GM12878 (cell line): ENCODE measurements around the gene TMUB2. TPM values are rescaled to one million over a fixed set of nuclear protein-coding genes. Genes with fewer than 3 reads are reported as not detected.

ENCODE experiments used
- BRCA1 ChIP-seq: IDR thresholded peaks from 2 replicates; pipeline ENCODE4 v1.6.1; 2011; ENCODE audit warnings: low read depth, low read length, improper control_type of control experiment
- CREM ChIP-seq: IDR thresholded peaks from 2 replicates; pipeline ENCODE4 v1.6.1; 2014; ENCODE audit warnings: antibody characterized with exemption, low read depth
- EZH2 ChIP-seq: IDR thresholded peaks from 2 replicates; pipeline ENCODE4 v1.6.1; 2012; ENCODE audit warnings: low read depth, mild to moderate bottlenecking, control low read depth, inconsistent platforms, low read length, borderline replicate concordance; ENCODE audit not compliant: control insufficient read depth
- FOS ChIP-seq: IDR thresholded peaks from 3 replicates; pipeline ENCODE4 v1.6.1; 2011; ENCODE audit warnings: borderline replicate concordance; ENCODE audit not compliant: insufficient read length; ENCODE audit errors: extremely low read depth
- HCFC1 ChIP-seq: fragments of 150-350 bp; IDR thresholded peaks from 2 replicates; pipeline ENCODE4 v1.6.1; 2014; ENCODE audit warnings: low read length
- MEF2B ChIP-seq: fragments of 450-650 bp; IDR thresholded peaks from 2 replicates; pipeline ENCODE4 v1.6.1; 2018; ENCODE audit warnings: mild to moderate bottlenecking, moderate library complexity; ENCODE audit not compliant: partially characterized antibody, poor library complexity, severe bottlenecking
- NR2F1 ChIP-seq: fragments of 450-650 bp; conservative IDR thresholded peaks from 2 replicates; pipeline ENCODE4 v1.6.1; 2017; ENCODE audit warnings: mild to moderate bottlenecking
- PML ChIP-seq: IDR thresholded peaks from 2 replicates; pipeline ENCODE4 v1.6.1; 2012; ENCODE audit warnings: low read length, inconsistent platforms
- POLR2A ChIP-seq: IDR thresholded peaks from 2 replicates; pipeline ENCODE4 v1.6.1; 2011; ENCODE audit warnings: low read depth, mild to moderate bottlenecking, low read length
- RAD21 ChIP-seq: IDR thresholded peaks from 2 replicates; pipeline ENCODE4 v1.6.1; 2011; ENCODE audit warnings: mild to moderate bottlenecking, low read depth, low read length, moderate library complexity; ENCODE audit not compliant: insufficient read depth
- RB1 ChIP-seq: fragments of 450-650 bp; formaldehyde crosslinking; IDR thresholded peaks from 2 replicates; pipeline ENCODE4 v1.6.1; 2017; ENCODE audit warnings: mild to moderate bottlenecking, borderline replicate concordance
- RELA ChIP-seq: fragments of 450-650 bp; IDR thresholded peaks from 2 replicates; pipeline ENCODE4 v1.8.0; 2014; ENCODE audit warnings: borderline replicate concordance; ENCODE audit not compliant: partially characterized antibody
- SIN3A ChIP-seq: IDR thresholded peaks from 2 replicates; pipeline ENCODE4 v1.6.1; 2012; ENCODE audit warnings: low read depth, low read length, improper control_type of control experiment
- SIX5 ChIP-seq: IDR thresholded peaks from 2 replicates; pipeline ENCODE4 v1.6.1; 2011; ENCODE audit warnings: mild to moderate bottlenecking, low read depth, low read length, moderate library complexity; ENCODE audit not compliant: severe bottlenecking
- SP1 ChIP-seq: IDR thresholded peaks from one replicate; pipeline ENCODE4 v1.6.1; 2011; ENCODE audit warnings: low read depth, low read length
- SPI1 ChIP-seq: IDR thresholded peaks from 2 replicates; pipeline ENCODE4 v1.6.1; 2011; ENCODE audit warnings: low read depth, mild to moderate bottlenecking, low read length, moderate library complexity, borderline replicate concordance; ENCODE audit not compliant: insufficient read depth
- SUPT20H ChIP-seq: IDR thresholded peaks from 2 replicates; pipeline ENCODE4 v1.6.1; 2011; ENCODE audit warnings: low read depth, mild to moderate bottlenecking, low read length, moderate library complexity, borderline replicate concordance; ENCODE audit not compliant: control insufficient read depth
- YY1 ChIP-seq: IDR thresholded peaks from 2 replicates; pipeline ENCODE4 v1.6.1; 2011; ENCODE audit warnings: low read depth, mild to moderate bottlenecking, low read length
- polyA plus RNA-seq, 11 experiments: library from polyadenylated mRNA; depleted of rRNA in 4 of 11; unstranded in 6 of 11; stranded (reverse) in 5 of 11; fragments of >200 nt; fragmentation: Nextera tagmentation in 4 of 11; fragmentation: Illumina TruSeq in 1 of 11; extraction: Ambion mirVana in 4 of 11; extraction: Trizol in 1 of 11; gene quantifications; 1 replicate in 1 of 11; 2 replicates in 10 of 11; pipeline versions ENCODE4 v1.2.1 to v1.2.3, GENCODE V29; 2011 to 2016; ENCODE audit warnings: inconsistent platforms in 2 of 11, missing spikeins in 2 of 11, low read depth in 1 of 11
- total RNA-seq, 4 experiments: library from RNA; depleted of rRNA in 3 of 4; stranded (reverse); fragments of >200 nt in 3 of 4; fragmentation: Illumina TruSeq in 1 of 4; extraction: Trizol in 1 of 4; gene quantifications; 2 replicates each; pipeline versions ENCODE4 v1.2.1 to v1.2.3, GENCODE V29; 2013 to 2021
- TF ChIP-seq, protein P1 (sequence below): fragments of 450-650 bp; IDR thresholded peaks from 2 replicates; pipeline ENCODE4 v1.6.1; 2017; ENCODE audit warnings: mild to moderate bottlenecking, low read depth, inconsistent platforms; ENCODE audit not compliant: poor library complexity, severe bottlenecking
- TF ChIP-seq, protein P2 (sequence below): fragments of 450-650 bp; IDR thresholded peaks from 2 replicates; pipeline ENCODE4 v1.6.1; 2017; ENCODE audit warnings: antibody characterized with exemption, mild to moderate bottlenecking, moderate library complexity
- TF ChIP-seq, protein P3 (sequence below): fragments of 450-650 bp; IDR thresholded peaks from 2 replicates; pipeline ENCODE4 v1.6.1; 2017; ENCODE audit warnings: borderline replicate concordance
- TF ChIP-seq, protein P4 (sequence below): IDR thresholded peaks from 2 replicates; pipeline ENCODE4 v1.6.1; 2012; ENCODE audit warnings: low read length, inconsistent platforms

Gene TMUB2
- total and polyA plus RNA-seq, 10 of the 15 experiments (the other 5 are each of a cell fraction or from before 2014, with no cell fraction given) = 4.3 to 34.0 (median 20.0) TPM

DNA sequence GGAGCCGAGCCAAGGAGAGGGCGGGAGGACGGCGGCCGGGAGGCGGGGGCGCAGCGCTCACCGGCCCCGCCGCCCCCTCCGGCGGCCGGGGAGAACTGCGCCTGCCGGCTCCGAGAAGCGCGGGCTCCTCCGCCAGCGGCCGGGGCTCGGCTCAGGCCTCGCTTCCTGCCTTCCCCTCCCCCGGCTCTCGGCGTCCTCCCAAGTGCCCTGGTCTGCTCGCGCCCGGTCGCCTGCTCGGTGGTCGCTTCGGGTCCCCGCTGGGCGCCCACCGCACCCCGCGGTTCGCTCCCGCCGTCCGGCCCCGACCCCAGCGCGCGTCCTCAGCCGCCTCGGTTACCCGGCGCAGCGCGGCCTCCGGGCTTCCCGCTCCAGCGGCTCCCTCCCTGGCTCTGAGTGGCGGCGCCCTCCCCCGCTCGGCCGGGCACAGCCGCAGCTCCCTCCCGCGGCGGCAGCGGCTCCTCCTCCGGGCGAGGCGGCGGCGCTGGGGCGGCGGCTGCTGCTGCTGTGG, 32.4 kb downstream of the TMUB2 start (continued):
- TF ChIP-seq RAD21 = 0 out of 2 replicates have a peak, but pooled peaks have one; percentile 14
- no peak for TF ChIP-seq SUPT20H
- no peak for TF ChIP-seq CREM
- TF ChIP-seq, protein P1, sequence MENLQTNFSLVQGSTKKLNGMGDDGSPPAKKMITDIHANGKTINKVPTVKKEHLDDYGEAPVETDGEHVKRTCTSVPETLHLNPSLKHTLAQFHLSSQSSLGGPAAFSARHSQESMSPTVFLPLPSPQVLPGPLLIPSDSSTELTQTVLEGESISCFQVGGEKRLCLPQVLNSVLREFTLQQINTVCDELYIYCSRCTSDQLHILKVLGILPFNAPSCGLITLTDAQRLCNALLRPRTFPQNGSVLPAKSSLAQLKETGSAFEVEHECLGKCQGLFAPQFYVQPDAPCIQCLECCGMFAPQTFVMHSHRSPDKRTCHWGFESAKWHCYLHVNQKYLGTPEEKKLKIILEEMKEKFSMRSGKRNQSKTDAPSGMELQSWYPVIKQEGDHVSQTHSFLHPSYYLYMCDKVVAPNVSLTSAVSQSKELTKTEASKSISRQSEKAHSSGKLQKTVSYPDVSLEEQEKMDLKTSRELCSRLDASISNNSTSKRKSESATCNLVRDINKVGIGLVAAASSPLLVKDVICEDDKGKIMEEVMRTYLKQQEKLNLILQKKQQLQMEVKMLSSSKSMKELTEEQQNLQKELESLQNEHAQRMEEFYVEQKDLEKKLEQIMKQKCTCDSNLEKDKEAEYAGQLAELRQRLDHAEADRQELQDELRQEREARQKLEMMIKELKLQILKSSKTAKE = no peak
- no peak for TF ChIP-seq EZH2
- TF ChIP-seq RB1 = peak; percentile 90; the same call in 1 of the 2 replicates
- TF ChIP-seq POLR2A = peak; percentile 80
- TF ChIP-seq, protein P2, sequence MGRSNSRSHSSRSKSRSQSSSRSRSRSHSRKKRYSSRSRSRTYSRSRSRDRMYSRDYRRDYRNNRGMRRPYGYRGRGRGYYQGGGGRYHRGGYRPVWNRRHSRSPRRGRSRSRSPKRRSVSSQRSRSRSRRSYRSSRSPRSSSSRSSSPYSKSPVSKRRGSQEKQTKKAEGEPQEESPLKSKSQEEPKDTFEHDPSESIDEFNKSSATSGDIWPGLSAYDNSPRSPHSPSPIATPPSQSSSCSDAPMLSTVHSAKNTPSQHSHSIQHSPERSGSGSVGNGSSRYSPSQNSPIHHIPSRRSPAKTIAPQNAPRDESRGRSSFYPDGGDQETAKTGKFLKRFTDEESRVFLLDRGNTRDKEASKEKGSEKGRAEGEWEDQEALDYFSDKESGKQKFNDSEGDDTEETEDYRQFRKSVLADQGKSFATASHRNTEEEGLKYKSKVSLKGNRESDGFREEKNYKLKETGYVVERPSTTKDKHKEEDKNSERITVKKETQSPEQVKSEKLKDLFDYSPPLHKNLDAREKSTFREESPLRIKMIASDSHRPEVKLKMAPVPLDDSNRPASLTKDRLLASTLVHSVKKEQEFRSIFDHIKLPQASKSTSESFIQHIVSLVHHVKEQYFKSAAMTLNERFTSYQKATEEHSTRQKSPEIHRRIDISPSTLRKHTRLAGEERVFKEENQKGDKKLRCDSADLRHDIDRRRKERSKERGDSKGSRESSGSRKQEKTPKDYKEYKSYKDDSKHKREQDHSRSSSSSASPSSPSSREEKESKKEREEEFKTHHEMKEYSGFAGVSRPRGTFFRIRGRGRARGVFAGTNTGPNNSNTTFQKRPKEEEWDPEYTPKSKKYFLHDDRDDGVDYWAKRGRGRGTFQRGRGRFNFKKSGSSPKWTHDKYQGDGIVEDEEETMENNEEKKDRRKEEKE = 0 out of 2 replicates have a peak, but pooled peaks have one; percentile 34
- TF ChIP-seq PML = no peak
- peak; percentile 21 for TF ChIP-seq RELA
- TF ChIP-seq, protein P3, sequence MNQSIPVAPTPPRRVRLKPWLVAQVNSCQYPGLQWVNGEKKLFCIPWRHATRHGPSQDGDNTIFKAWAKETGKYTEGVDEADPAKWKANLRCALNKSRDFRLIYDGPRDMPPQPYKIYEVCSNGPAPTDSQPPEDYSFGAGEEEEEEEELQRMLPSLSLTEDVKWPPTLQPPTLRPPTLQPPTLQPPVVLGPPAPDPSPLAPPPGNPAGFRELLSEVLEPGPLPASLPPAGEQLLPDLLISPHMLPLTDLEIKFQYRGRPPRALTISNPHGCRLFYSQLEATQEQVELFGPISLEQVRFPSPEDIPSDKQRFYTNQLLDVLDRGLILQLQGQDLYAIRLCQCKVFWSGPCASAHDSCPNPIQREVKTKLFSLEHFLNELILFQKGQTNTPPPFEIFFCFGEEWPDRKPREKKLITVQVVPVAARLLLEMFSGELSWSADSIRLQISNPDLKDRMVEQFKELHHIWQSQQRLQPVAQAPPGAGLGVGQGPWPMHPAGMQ = no peak
- TF ChIP-seq FOS = no peak
- peak; percentile 48 for TF ChIP-seq NR2F1
- TF ChIP-seq HCFC1 = no peak; the same call in 1 of the 2 replicates
- TF ChIP-seq, protein P4, sequence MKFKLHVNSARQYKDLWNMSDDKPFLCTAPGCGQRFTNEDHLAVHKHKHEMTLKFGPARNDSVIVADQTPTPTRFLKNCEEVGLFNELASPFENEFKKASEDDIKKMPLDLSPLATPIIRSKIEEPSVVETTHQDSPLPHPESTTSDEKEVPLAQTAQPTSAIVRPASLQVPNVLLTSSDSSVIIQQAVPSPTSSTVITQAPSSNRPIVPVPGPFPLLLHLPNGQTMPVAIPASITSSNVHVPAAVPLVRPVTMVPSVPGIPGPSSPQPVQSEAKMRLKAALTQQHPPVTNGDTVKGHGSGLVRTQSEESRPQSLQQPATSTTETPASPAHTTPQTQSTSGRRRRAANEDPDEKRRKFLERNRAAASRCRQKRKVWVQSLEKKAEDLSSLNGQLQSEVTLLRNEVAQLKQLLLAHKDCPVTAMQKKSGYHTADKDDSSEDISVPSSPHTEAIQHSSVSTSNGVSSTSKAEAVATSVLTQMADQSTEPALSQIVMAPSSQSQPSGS = no peak
- TF ChIP-seq SP1 = no peak
- TF ChIP-seq YY1 = peak; percentile 68; the same call in 1 of the 2 replicates
- TF ChIP-seq SIX5 = no peak
- no peak for TF ChIP-seq BRCA1
- 0 out of 2 replicates have a peak, but pooled peaks have one; percentile 10 for TF ChIP-seq SPI1
- 0 out of 2 replicates have a peak, but pooled peaks have one; percentile 43 for TF ChIP-seq SIN3A
- TF ChIP-seq MEF2B = no peak
- TF ChIP-seq, all 136 proteins: peak for 31
